GM12878 (cell line): ENCODE measurements around the gene AKAP1. TPM values are rescaled to one million over a fixed set of nuclear protein-coding genes. Genes with fewer than 3 reads are reported as not detected.

Experiments used
- ATAC-seq: fragments of 200-7000 bp; cut with Tn5 transposase; 3 replicates; pipeline ENCODE4 v1.9.1; 2020; ENCODE audit warnings: mild to moderate bottlenecking, moderate library complexity
- BruUV-seq: library from RNA; stranded (reverse); fragments of 400-500 nt; replicated peaks from 2 replicates; lab custom pipeline; 2021; lab: Mats Ljungman, UMichigan
- CTCF ChIA-PET: fragments of 300-600 bp; sonication (Branson Sonifier 250); formaldehyde crosslinking; extraction: SDS; loops from one replicate; lab custom pipeline; 2021; ENCODE audit warnings: inconsistent platforms; lab: Yijun Ruan, JAX
- POLR2A ChIA-PET: fragments of 350-600 bp; formaldehyde crosslinking; extraction: SDS; loops from one replicate; lab custom pipeline; 2021; ENCODE audit warnings: inconsistent platforms; lab: Charles Lee
- RAD21 ChIA-PET: fragments of 300-600 bp; sonication (Branson Sonifier 250); formaldehyde crosslinking; loops from one replicate; lab custom pipeline; 2023; ENCODE audit warnings: antibody characterized with exemption; ENCODE audit not compliant: unreplicated experiment; lab: Charles Lee
- SMC1A ChIA-PET: fragments of 300-600 bp; sonication (Branson Sonifier 250); formaldehyde crosslinking; loops from one replicate; lab custom pipeline; 2023; ENCODE audit not compliant: unreplicated experiment, uncharacterized antibody; lab: Charles Lee
- DNase-seq: peaks from one replicate; pipeline ENCODE4 v3.0.0-alpha.2; 2011; ENCODE audit warnings: low read depth, low spot score
- FAIRE-seq: peaks from 3 replicates; lab custom pipeline; 2011; peaks lifted over from hg19 to GRCh38; lab: Jason Lieb, UNC
- H2AFZ ChIP-seq: 2 replicates; pipeline ENCODE4 v1.6.0; 2011; ENCODE audit warnings: low read depth, low read length, control low read depth; ENCODE audit not compliant: control insufficient read depth
- H3K27ac ChIP-seq: 2 replicates; pipeline ENCODE4 v1.5.1; 2011; ENCODE audit warnings: control low read depth; ENCODE audit not compliant: control insufficient read depth, insufficient read depth
- H3K27me3 ChIP-seq, 2 experiments: replicated peaks in 1 of 2; 2 replicates each; pipeline versions ENCODE4 v1.6.0 to v1.6.1; 2011; ENCODE audit warnings: low read length in 1 of 2; ENCODE audit not compliant: control insufficient read depth in 2 of 2, insufficient read depth in 2 of 2
- H3K36me3 ChIP-seq, 2 experiments: 2 replicates each; pipeline ENCODE4 v1.5.1; 2011; ENCODE audit warnings: low read length in 1 of 2; ENCODE audit not compliant: control insufficient read depth in 2 of 2, insufficient read depth in 2 of 2
- H3K4me1 ChIP-seq: 2 replicates; pipeline ENCODE4 v1.6.1; 2011; ENCODE audit warnings: mild to moderate bottlenecking, low read length, moderate library complexity, mixed read lengths; ENCODE audit not compliant: control insufficient read depth, insufficient read depth
- H3K4me2 ChIP-seq: 2 replicates; pipeline ENCODE4 v1.6.0; 2011; ENCODE audit warnings: control low read depth; ENCODE audit not compliant: control insufficient read depth, insufficient read depth
- H3K4me3 ChIP-seq: fragments of 200-600 bp; sonication (generic); 2 replicates; pipeline ENCODE4 v1.5.1; 2016
- H3K79me2 ChIP-seq: 2 replicates; pipeline ENCODE4 v1.6.0; 2011; ENCODE audit warnings: low read length; ENCODE audit not compliant: control insufficient read depth, insufficient read depth
- H3K9ac ChIP-seq: 2 replicates; pipeline ENCODE4 v1.8.0; 2011; ENCODE audit warnings: low read length, control low read depth, mixed read lengths; ENCODE audit not compliant: control insufficient read depth, insufficient read depth
- H3K9me3 ChIP-seq: replicated peaks from 3 replicates; pipeline ENCODE4 v1.5.1; 2011; ENCODE audit warnings: mild to moderate bottlenecking, low read length; ENCODE audit not compliant: control insufficient read depth, insufficient read depth
- H4K20me1 ChIP-seq: 2 replicates; pipeline ENCODE4 v1.6.0; 2011; ENCODE audit not compliant: control insufficient read depth, insufficient read depth
- CHD2 ChIP-seq: IDR thresholded peaks from 2 replicates; pipeline ENCODE4 v1.6.1; 2011; ENCODE audit warnings: low read depth, low read length, improper control_type of control experiment, borderline replicate concordance
- RAD21 ChIP-seq: IDR thresholded peaks from 2 replicates; pipeline ENCODE4 v1.6.1; 2011; ENCODE audit warnings: mild to moderate bottlenecking, low read depth, low read length, moderate library complexity; ENCODE audit not compliant: insufficient read depth
- TAF1 ChIP-seq: IDR thresholded peaks from 2 replicates; pipeline ENCODE4 v1.6.1; 2011; ENCODE audit warnings: mild to moderate bottlenecking, low read depth, low read length, borderline replicate concordance
- WGBS: methylation state at CpG from one replicate; pipeline ENCODE4 v1.1.6; 2016; ENCODE audit warnings: low lambda C conversion rate; ENCODE audit not compliant: insufficient replicate concordance, insufficient coverage; ENCODE audit errors: missing lambda C conversion rate; 5-methylcytosine and 5-hydroxymethylcytosine counted together
- in situ Hi-C: fragments of 300-500 bp; cut with MboI; formaldehyde crosslinking; loops from 9 replicates; pipeline ENCODE4 v1.14.3; 2018; ENCODE audit warnings: mixed read lengths
- intact Hi-C: fragments of 100-400 bp; cut with micrococcal nuclease; formaldehyde crosslinking; loops from one replicate; pipeline ENCODE4 v1.14.2; 2022; ENCODE audit not compliant: unreplicated experiment
- polyA plus RNA-seq, 11 experiments: library from polyadenylated mRNA; depleted of rRNA in 4 of 11; unstranded in 6 of 11; stranded (reverse) in 5 of 11; fragments of >200 nt; fragmentation: Nextera tagmentation in 4 of 11; fragmentation: Illumina TruSeq in 1 of 11; extraction: Ambion mirVana in 4 of 11; extraction: Trizol in 1 of 11; gene quantifications; 1 replicate in 1 of 11; 2 replicates in 10 of 11; pipeline versions ENCODE4 v1.2.1 to v1.2.3, GENCODE V29; 2011 to 2016; ENCODE audit warnings: inconsistent platforms in 2 of 11, missing spikeins in 2 of 11, low read depth in 1 of 11
- total RNA-seq, 4 experiments: library from RNA; depleted of rRNA in 3 of 4; stranded (reverse); fragments of >200 nt in 3 of 4; fragmentation: Illumina TruSeq in 1 of 4; extraction: Trizol in 1 of 4; gene quantifications; 2 replicates each; pipeline versions ENCODE4 v1.2.1 to v1.2.3, GENCODE V29; 2013 to 2021
- TF ChIP-seq, protein P1 (sequence below): IDR thresholded peaks from 2 replicates; pipeline ENCODE4 v1.6.1; 2012; ENCODE audit warnings: low read depth, low read length, improper control_type of control experiment
- TF ChIP-seq, protein P2 (sequence below): fragments of 450-650 bp; IDR thresholded peaks from 2 replicates; pipeline ENCODE4 v1.6.1; 2017; ENCODE audit warnings: mild to moderate bottlenecking, moderate library complexity
- TF ChIP-seq, protein P3 (sequence below): fragments of 450-650 bp; IDR thresholded peaks from 2 replicates; pipeline ENCODE4 v1.6.1; 2016; ENCODE audit warnings: mild to moderate bottlenecking
- TF ChIP-seq, protein P4 (sequence below), 3 experiments: IDR thresholded peaks in 2 of 3; conservative IDR thresholded peaks in 1 of 3; 2 replicates each; pipeline ENCODE4 v1.5.1; 2011; ENCODE audit warnings: low read depth in 3 of 3, low read length in 3 of 3, mild to moderate bottlenecking in 3 of 3, control low read depth in 2 of 3, moderate library complexity in 2 of 3, inconsistent platforms in 1 of 3, mixed read lengths in 1 of 3; ENCODE audit not compliant: control insufficient read depth in 2 of 3, insufficient read depth in 1 of 3; ENCODE audit errors: extremely low read depth in 1 of 3

The AKAP1 gene
- total and polyA plus RNA-seq, 10 of the 15 experiments (the other 5 are each of a cell fraction or from before 2014, with no cell fraction given), result 11.9 to 50.5 (median 38.1) TPM

DNA sequence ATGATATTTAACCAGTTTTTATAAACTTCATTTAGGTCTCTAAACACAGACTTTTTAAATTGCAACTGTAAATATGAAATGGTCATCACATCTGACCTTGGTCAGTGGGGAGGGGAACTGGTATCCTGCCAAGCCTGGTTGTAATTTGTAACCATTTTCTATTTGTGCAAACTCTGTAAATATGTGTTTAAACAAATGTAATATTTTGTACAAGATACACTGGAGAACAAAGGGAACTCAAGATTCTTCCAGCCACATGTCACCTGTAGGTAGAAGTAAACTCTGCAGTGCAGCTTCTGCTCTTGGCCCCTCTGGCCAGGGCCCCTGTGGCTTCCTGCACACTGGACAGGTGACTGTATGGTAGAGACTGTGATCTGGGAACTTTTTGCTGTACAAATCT lies 35.8 kb downstream of the AKAP1 start (continued):
- no peak for TF ChIP-seq TAF1
- TF ChIP-seq, protein P1, sequence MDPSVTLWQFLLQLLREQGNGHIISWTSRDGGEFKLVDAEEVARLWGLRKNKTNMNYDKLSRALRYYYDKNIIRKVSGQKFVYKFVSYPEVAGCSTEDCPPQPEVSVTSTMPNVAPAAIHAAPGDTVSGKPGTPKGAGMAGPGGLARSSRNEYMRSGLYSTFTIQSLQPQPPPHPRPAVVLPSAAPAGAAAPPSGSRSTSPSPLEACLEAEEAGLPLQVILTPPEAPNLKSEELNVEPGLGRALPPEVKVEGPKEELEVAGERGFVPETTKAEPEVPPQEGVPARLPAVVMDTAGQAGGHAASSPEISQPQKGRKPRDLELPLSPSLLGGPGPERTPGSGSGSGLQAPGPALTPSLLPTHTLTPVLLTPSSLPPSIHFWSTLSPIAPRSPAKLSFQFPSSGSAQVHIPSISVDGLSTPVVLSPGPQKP, result no peak
- no peak for TF ChIP-seq CHD2
- TF ChIP-seq, protein P2, sequence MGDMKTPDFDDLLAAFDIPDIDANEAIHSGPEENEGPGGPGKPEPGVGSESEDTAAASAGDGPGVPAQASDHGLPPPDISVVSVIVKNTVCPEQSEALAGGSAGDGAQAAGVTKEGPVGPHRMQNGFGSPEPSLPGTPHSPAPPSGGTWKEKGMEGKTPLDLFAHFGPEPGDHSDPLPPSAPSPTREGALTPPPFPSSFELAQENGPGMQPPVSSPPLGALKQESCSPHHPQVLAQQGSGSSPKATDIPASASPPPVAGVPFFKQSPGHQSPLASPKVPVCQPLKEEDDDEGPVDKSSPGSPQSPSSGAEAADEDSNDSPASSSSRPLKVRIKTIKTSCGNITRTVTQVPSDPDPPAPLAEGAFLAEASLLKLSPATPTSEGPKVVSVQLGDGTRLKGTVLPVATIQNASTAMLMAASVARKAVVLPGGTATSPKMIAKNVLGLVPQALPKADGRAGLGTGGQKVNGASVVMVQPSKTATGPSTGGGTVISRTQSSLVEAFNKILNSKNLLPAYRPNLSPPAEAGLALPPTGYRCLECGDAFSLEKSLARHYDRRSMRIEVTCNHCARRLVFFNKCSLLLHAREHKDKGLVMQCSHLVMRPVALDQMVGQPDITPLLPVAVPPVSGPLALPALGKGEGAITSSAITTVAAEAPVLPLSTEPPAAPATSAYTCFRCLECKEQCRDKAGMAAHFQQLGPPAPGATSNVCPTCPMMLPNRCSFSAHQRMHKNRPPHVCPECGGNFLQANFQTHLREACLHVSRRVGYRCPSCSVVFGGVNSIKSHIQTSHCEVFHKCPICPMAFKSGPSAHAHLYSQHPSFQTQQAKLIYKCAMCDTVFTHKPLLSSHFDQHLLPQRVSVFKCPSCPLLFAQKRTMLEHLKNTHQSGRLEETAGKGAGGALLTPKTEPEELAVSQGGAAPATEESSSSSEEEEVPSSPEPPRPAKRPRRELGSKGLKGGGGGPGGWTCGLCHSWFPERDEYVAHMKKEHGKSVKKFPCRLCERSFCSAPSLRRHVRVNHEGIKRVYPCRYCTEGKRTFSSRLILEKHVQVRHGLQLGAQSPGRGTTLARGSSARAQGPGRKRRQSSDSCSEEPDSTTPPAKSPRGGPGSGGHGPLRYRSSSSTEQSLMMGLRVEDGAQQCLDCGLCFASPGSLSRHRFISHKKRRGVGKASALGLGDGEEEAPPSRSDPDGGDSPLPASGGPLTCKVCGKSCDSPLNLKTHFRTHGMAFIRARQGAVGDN, result no peak

DNA sequence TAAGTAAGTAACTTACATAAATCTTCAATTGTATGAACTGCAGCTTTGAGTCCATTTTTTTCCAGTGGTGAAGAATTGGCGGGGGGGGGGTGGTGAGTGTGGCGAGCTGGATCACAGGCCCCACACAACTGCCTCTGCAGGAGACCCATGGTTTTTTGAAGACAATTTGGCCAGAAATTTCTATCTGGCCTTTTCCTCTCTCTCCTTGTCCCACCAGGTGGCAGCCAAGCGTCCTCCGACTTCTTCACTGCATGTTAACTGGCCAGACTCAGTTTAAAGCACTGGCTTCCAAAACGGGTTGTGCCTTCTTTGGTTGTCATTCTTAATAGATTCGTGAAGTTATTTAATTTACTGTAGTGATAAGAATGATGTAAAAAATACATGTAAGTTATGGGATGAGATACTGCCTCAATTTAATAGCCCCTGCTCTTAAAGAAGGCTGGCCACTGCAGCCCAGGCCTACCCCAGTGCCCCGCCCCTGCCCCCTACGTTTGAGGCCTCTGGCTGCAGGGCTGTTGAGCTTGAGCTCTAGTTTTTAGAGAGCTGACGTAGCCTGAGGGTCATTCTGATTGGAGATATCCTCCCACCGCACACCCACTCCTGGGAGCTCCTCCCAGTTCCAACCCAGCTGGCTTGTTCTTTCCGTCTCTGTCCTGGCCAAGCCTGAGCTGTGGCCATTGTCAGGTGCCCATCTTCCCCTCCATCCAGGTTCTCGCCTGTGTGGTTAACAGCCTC lies 36.4 kb downstream of the AKAP1 start:
- BruUV-seq, result no TSS peak
- H3K27ac ChIP-seq, result no peak overlapping the region
- no peak for DNase-seq
- POLR2A ChIA-PET, result no interaction called here
- intact Hi-C loops, result no loop called here
- no peaks in the 10 kb centered on the region for H3K27me3 ChIP-seq
- peak; percentile 56; the same call in 2 of the 3 replicates for ATAC-seq
- 72% methylated on average over 12 of the region's 12 CpGs for WGBS
- no peak overlapping the region for H3K4me2 ChIP-seq
- H2AFZ ChIP-seq, result no peak overlapping the region
- H3K9ac ChIP-seq, result no peak overlapping the region
- TF ChIP-seq RAD21, result peak; percentile 31
- TF ChIP-seq, protein P3, sequence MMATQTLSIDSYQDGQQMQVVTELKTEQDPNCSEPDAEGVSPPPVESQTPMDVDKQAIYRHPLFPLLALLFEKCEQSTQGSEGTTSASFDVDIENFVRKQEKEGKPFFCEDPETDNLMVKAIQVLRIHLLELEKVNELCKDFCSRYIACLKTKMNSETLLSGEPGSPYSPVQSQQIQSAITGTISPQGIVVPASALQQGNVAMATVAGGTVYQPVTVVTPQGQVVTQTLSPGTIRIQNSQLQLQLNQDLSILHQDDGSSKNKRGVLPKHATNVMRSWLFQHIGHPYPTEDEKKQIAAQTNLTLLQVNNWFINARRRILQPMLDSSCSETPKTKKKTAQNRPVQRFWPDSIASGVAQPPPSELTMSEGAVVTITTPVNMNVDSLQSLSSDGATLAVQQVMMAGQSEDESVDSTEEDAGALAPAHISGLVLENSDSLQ, result no peak
- TF ChIP-seq, protein P4, sequence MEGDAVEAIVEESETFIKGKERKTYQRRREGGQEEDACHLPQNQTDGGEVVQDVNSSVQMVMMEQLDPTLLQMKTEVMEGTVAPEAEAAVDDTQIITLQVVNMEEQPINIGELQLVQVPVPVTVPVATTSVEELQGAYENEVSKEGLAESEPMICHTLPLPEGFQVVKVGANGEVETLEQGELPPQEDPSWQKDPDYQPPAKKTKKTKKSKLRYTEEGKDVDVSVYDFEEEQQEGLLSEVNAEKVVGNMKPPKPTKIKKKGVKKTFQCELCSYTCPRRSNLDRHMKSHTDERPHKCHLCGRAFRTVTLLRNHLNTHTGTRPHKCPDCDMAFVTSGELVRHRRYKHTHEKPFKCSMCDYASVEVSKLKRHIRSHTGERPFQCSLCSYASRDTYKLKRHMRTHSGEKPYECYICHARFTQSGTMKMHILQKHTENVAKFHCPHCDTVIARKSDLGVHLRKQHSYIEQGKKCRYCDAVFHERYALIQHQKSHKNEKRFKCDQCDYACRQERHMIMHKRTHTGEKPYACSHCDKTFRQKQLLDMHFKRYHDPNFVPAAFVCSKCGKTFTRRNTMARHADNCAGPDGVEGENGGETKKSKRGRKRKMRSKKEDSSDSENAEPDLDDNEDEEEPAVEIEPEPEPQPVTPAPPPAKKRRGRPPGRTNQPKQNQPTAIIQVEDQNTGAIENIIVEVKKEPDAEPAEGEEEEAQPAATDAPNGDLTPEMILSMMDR (IDR thresholded peaks at IDR 0.05 in 2 of 3, conservative IDR thresholded peaks at IDR 0.05 in 1 of 3; ENCODE audit: control insufficient read depth in 2 of 3, extremely low read depth in 1 of 3, insufficient read depth in 1 of 3, low read depth in 3 of 3, low read length in 3 of 3), result peak; percentile 38 to 44 (median 41); a peak in 5 of 6 replicates
- H3K79me2 ChIP-seq, result no peaks in the 10 kb centered on the region
- no peaks in the 10 kb centered on the region for H4K20me1 ChIP-seq
- in situ Hi-C loops, result no loop called here
- CTCF ChIA-PET, result interaction anchor here (0.6 to 3.5 kb wide), 6 partner anchors 8 to 662 kb away, joined by 3 to 16 read pairs (median 3); no protein-coding TSS in a partner anchor
- H3K4me1 ChIP-seq, result no peaks in the 10 kb centered on the region
- RAD21 ChIA-PET, result interaction anchor here (0.6 to 1.2 kb wide), 3 partner anchors 33 to 626 kb away, joined by 3 to 4 read pairs (median 3); no protein-coding TSS in a partner anchor
- SMC1A ChIA-PET, result no interaction called here
- no peak for FAIRE-seq
- H3K9me3 ChIP-seq, result no peaks in the 10 kb centered on the region
- no peak overlapping the region for H3K4me3 ChIP-seq
- H3K36me3 ChIP-seq, result peaks cover 17 to 22% of the 10 kb centered on the region in 2 experiments; a peak in 3 of 4 replicates
